OCI-LY3 (cell line): Measurements from ENCODE around the gene LDLR.

Source experiments
- CTCF ChIP-seq: fragments of 200-600, 300-600 bp; sonication (generic); IDR thresholded peaks from 2 replicates; pipeline ENCODE4 v1.5.1; 2014; ENCODE audit warnings: antibody characterized with exemption, low read length, low read depth
- EZH2phosphoT487 ChIP-seq: fragments of 200-600 bp; shearing (Covaris generic); IDR thresholded peaks from 2 replicates; pipeline ENCODE4 v1.6.1; 2018; ENCODE audit warnings: antibody characterized with exemption, mixed run types, low read depth

GRCh38 chr19:11130824-11131455 lies 41.7 kb downstream of the LDLR start:
- TF ChIP-seq CTCF (peak; percentile 88), EZH2phosphoT487 (no peak)
